Measurements from ENCODE around the gene PPARGC1A.

PPARGC1A gene

GRCh38 chr4:23789762-23790161 is 100.1 kb downstream of the PPARGC1A start:
- Mint-ChIP-seq H3K27ac (no peak overlapping the region), H3K4me3 (no peak overlapping the region), H3K36me3 (no peaks in the 10 kb centered on the region), H3K4me1 (no peaks in the 10 kb centered on the region), H3K9me3 (peaks cover 5% of the 10 kb centered on the region)
- ATAC-seq (no peak), DNase-seq (ENCODE audit: low spot score in 2 of 2) (no peak)

GRCh38 chr4:23788460-23788859 is 101.4 kb downstream of the PPARGC1A start:
- Mint-ChIP-seq H3K36me3 (no peaks in the 10 kb centered on the region), H3K4me3 (no peak overlapping the region), H3K9me3 (peaks cover 3% of the 10 kb centered on the region), H3K27ac (no peak overlapping the region), H3K4me1 (no peaks in the 10 kb centered on the region)
- no peak for ATAC-seq
- DNase-seq (ENCODE audit: low spot score in 2 of 2), result no peak

DNA sequence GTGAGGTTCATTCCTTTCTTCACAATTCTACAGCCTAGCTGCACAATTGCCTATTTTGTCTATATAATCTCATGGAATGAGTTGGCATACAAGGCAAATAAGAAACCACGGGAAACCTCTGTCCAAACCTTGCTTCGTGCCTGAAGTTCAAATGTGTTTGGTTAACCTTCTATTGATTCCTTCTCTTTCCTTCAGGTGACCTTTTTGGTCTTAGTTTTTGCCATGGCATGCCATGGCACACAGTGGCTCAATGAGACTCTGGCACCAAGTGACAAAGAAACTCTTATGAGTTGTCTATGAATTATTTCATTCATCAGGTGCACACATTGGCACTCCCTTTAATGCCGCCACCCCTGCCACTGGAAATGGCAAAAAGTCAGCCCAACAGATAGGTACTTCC is 101.8 kb downstream of the PPARGC1A start:
- DNase-seq (ENCODE audit: low spot score in 2 of 2) (no peak), ATAC-seq (no peak)
- H3K27ac Mint-ChIP-seq, result no peak overlapping the region
- H3K4me3 Mint-ChIP-seq, result no peak overlapping the region
- no peaks in the 10 kb centered on the region for H3K4me1 Mint-ChIP-seq
- no peaks in the 10 kb centered on the region for H3K36me3 Mint-ChIP-seq
- H3K9me3 Mint-ChIP-seq, result peaks cover 3% of the 10 kb centered on the region

DNA sequence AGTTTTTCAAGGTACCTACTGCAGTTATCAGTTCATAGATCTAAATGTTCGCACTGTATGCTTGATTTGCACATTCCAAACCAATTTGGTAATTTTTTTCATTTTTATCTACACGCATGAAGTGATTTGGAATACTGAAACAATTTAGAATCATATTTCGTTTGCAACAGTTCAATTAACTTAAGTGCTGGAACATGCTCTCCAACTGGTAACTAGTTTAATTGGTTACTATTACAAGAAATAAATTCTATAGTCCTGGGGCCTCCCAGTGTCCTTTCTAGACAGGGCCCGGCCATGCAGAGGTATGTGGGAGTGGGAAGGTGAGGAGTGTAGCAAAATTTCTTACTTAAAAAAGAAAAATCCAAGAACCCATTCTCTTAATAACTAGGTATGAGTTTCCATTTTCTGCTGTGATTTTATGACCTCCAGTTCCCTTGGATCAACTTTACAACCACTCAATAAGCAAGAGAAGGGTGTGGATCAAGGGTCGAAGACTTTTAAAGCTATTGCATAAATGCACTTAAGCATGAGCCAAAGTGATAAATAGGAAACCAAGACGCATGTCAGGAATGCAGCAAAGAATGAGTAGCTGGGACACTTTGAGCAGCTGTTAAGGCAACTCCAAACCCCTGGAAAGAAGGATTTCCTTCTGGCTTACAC is 106.9 kb downstream of the PPARGC1A start:
- Mint-ChIP-seq H3K4me1 (no peaks in the 10 kb centered on the region), H3K36me3 (no peaks in the 10 kb centered on the region), H3K27ac (no peak overlapping the region), H3K9me3 (peaks cover 5% of the 10 kb centered on the region), H3K4me3 (no peak overlapping the region)
- ATAC-seq (no peak), DNase-seq (ENCODE audit: low spot score in 2 of 2) (no peak)

- no peak overlapping the region for H3K4me3 Mint-ChIP-seq
- H3K9me3 Mint-ChIP-seq, result peaks cover 8% of the 10 kb centered on the region
- H3K36me3 Mint-ChIP-seq, result no peaks in the 10 kb centered on the region
- no peak overlapping the region for H3K27ac Mint-ChIP-seq
- no peak for ATAC-seq
- no peak for DNase-seq (ENCODE audit: low spot score in 2 of 2)
- no peaks in the 10 kb centered on the region for H3K4me1 Mint-ChIP-seq
These were observed 110.0 kb downstream of the PPARGC1A start for GRCh38 chr4:23779839-23780238.

DNA sequence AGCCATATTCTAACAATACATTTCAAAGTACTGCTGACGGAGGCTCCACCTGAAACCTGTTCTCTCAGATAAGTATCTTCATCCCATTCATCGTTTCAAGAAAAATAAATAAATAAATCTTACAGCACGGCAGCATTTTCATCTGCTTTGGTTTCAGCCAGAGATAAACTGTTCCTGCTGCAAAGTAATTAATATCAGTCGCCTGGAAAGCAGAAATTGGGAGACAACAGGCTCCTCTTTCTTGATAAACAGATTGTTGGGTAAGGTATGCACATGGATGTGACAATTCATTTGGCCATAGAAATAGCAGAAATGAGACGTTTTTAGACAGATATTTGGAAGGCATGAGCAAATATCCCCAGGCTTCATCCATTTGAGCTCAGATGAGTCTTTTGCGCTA is 110.4 kb downstream of the PPARGC1A start:
- H3K4me3 Mint-ChIP-seq, result no peak overlapping the region
- H3K36me3 Mint-ChIP-seq, result no peaks in the 10 kb centered on the region
- ATAC-seq, result no peak
- no peak overlapping the region for H3K27ac Mint-ChIP-seq
- H3K9me3 Mint-ChIP-seq, result peaks cover 8% of the 10 kb centered on the region
- DNase-seq (ENCODE audit: low spot score in 2 of 2), result no peak
- no peaks in the 10 kb centered on the region for H3K4me1 Mint-ChIP-seq

GRCh38 chr4:23775694-23776093 is 114.2 kb downstream of the PPARGC1A start:
- Mint-ChIP-seq H3K36me3 (no peaks in the 10 kb centered on the region), H3K4me3 (no peak overlapping the region), H3K9me3 (peaks cover 11% of the 10 kb centered on the region), H3K4me1 (no peaks in the 10 kb centered on the region), H3K27ac (no peak overlapping the region)
- ATAC-seq (no peak), DNase-seq (ENCODE audit: low spot score in 2 of 2) (no peak)

DNA sequence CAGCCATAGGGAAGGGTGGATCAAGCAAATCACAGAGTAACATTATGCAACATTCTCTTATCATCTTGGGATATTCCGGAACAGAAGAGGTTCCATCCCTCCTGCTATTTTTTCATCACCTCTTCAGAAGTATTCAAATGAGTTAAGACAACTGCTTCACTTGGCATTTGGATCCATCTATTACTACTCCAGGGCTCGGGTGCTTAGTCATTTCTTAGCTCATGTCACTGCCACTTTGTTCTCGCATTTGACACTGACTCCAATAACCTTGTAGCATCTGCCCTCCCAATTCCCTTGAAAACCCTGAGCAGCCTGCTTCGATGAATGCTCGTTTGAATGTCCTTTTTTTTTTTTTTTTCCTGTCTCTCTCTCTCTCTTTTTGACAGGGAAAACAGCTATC is 114.9 kb downstream of the PPARGC1A start:
- ATAC-seq, result no peak
- Mint-ChIP-seq H3K4me3 (no peak overlapping the region), H3K36me3 (no peaks in the 10 kb centered on the region), H3K9me3 (peaks cover 10% of the 10 kb centered on the region), H3K4me1 (no peaks in the 10 kb centered on the region), H3K27ac (no peak overlapping the region)
- no peak for DNase-seq (ENCODE audit: low spot score in 2 of 2)

DNA sequence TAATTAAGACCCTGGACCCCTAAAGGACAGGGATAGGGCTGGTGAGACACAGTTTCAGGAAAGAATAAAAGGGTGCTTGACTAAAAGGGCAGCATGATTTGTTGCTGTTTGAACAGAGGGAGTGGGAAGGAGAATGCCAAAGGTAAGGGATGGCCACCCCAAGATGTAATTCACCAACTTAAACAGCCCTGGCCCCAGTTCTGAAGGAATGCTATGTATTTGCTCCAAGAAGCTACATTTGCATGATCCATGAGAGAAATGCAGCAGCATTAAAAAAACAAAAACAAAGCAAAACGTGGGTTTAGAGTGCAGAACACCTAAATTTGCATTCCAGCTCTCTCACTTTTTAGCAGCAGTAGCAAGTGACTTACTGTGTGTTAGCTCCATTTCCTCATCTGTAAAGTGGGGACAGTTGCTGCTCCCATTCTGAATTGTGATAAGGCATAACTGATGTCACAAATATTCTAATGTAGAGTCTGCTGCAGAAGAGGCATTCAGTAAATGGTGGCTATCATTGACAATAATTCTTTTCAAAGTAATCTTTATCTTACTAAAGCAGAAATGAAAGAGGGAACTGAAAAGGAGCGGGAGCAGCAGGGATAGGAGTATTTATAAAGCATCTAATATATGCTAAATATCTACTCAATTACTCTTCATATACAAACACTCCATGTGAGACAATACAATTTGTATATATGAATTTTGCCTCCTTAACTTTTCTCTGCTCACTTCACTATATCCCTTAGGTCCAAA is 115.8 kb downstream of the PPARGC1A start:
- Mint-ChIP-seq H3K9me3 (peaks cover 9% of the 10 kb centered on the region), H3K36me3 (no peaks in the 10 kb centered on the region), H3K4me3 (no peak overlapping the region)

DNA sequence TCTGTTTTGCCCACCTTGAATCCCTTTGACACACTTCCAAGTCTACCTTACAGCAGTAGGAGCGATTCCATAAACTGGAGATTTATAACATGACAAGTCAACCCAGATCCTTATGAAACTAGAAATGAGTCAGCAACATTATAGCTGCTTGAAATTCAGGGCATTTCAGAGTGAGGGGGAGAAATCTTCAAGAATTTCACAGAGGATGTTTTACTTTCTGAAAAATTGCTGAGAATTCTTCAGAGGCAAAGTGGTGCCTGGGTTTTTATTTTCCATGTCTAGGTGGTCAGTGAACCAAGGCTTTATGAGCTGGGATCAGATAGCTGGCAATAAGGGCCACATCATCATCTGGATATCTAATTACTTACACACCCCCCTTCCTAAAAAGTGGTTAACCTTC is 119.8 kb downstream of the PPARGC1A start:
- no peak for ATAC-seq
- Mint-ChIP-seq H3K4me3 (no peak overlapping the region), H3K27ac (no peak overlapping the region), H3K9me3 (peaks cover 14% of the 10 kb centered on the region), H3K4me1 (no peaks in the 10 kb centered on the region), H3K36me3 (no peaks in the 10 kb centered on the region)
- DNase-seq (ENCODE audit: low spot score in 2 of 2), result no peak

More for the DNA sequence above, 115.8 kb downstream of the PPARGC1A start:
- Mint-ChIP-seq H3K4me1 (no peaks in the 10 kb centered on the region), H3K27ac (no peak overlapping the region)
- ATAC-seq (no peak), DNase-seq (ENCODE audit: low spot score in 2 of 2) (no peak)

GRCh38 chr4:23769406-23769805 is 120.4 kb downstream of the PPARGC1A start:
- Mint-ChIP-seq H3K9me3 (peaks cover 14% of the 10 kb centered on the region), H3K4me1 (no peaks in the 10 kb centered on the region), H3K36me3 (no peaks in the 10 kb centered on the region), H3K27ac (no peak overlapping the region), H3K4me3 (no peak overlapping the region)
- DNase-seq (ENCODE audit: low spot score in 2 of 2) (no peak), ATAC-seq (no peak)

GRCh38 chr4:23768541-23768940 is 121.3 kb downstream of the PPARGC1A start:
- Mint-ChIP-seq H3K4me3 (no peak overlapping the region), H3K27ac (no peak overlapping the region), H3K9me3 (peaks cover 14% of the 10 kb centered on the region), H3K36me3 (no peaks in the 10 kb centered on the region), H3K4me1 (no peaks in the 10 kb centered on the region)
- ATAC-seq (no peak), DNase-seq (ENCODE audit: low spot score in 2 of 2) (no peak)

DNA sequence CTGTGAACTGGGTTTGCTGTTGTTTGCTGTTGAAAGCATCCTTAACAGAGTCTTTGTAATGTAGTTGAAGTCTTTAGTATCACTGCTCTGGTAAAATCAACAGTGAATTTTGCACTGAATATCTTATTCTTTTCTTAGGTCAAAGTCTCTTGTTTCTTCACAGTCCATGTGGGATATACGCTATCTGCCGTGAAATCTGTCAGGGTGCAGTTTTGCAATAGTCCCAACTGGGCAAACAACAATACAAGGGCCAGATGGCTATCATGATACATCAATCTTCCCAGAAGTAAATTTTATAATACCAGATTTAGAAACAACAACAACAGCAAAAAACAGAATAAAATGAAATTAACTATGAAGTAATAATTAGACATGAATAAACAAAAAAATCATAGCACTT is 123.5 kb downstream of the PPARGC1A start:
- H3K4me3 Mint-ChIP-seq, result no peak overlapping the region
- H3K36me3 Mint-ChIP-seq, result no peaks in the 10 kb centered on the region
- no peak for DNase-seq (ENCODE audit: low spot score in 2 of 2)
- ATAC-seq, result no peak
- no peaks in the 10 kb centered on the region for H3K4me1 Mint-ChIP-seq
- H3K9me3 Mint-ChIP-seq, result peaks cover 13% of the 10 kb centered on the region
- H3K27ac Mint-ChIP-seq, result no peak overlapping the region

GRCh38 chr4:23763559-23763958 is 126.3 kb downstream of the PPARGC1A start:
- no peak for DNase-seq (ENCODE audit: low spot score in 2 of 2)
- no peak overlapping the region for H3K4me3 Mint-ChIP-seq
- no peaks in the 10 kb centered on the region for H3K4me1 Mint-ChIP-seq
- ATAC-seq, result no peak
- no peak overlapping the region for H3K27ac Mint-ChIP-seq
- no peaks in the 10 kb centered on the region for H3K36me3 Mint-ChIP-seq
- H3K9me3 Mint-ChIP-seq, result peaks cover 16% of the 10 kb centered on the region

DNA sequence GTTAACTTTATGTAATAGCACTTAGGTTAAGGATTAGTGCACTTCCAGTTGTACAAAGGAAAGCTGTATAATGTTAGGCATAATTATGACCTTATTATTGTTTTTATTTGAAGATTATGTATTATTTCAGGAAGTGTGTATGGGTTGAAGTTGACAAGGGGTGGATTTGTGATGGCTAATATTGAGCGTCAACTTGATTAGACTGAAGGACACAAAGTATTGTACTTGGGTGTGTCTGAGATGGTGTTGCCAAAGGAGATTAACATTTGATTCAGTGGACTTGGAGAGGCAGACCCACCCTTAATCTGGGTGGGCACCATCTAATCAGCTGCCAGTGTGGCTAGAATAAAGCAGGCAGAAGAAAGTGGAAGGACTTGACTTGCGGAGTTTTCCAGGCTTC is 127.3 kb downstream of the PPARGC1A start:
- Mint-ChIP-seq H3K9me3 (peaks cover 11% of the 10 kb centered on the region), H3K4me1 (no peaks in the 10 kb centered on the region), H3K4me3 (no peak overlapping the region), H3K36me3 (no peaks in the 10 kb centered on the region), H3K27ac (no peak overlapping the region)
- ATAC-seq (no peak), DNase-seq (ENCODE audit: low spot score in 2 of 2) (no peak)

- H3K36me3 Mint-ChIP-seq, result no peaks in the 10 kb centered on the region
- no peak overlapping the region for H3K27ac Mint-ChIP-seq
- H3K9me3 Mint-ChIP-seq, result peaks cover 19% of the 10 kb centered on the region
- H3K4me3 Mint-ChIP-seq, result no peak overlapping the region
- ATAC-seq, result no peak
- no peaks in the 10 kb centered on the region for H3K4me1 Mint-ChIP-seq
- DNase-seq (ENCODE audit: low spot score in 2 of 2), result no peak
These were observed 130.8 kb downstream of the PPARGC1A start for GRCh38 chr4:23759066-23759465.
